RPMI7951 (cell line): ENCODE results near the gene RNF181. TPM values are rescaled to one million over a fixed set of nuclear protein-coding genes. Genes with fewer than 3 reads are reported as not detected.
"Not testable (repeated sequence)": the region's sequence is repeated elsewhere in the genome, so short reads cannot be mapped to it uniquely, and the experiment has no call there.

Experiments
- DNase-seq: peaks from one replicate; pipeline ENCODE4 v3.0.0-alpha.2; 2012; ENCODE audit warnings: low read depth
- total RNA-seq: library from RNA; depleted of rRNA; stranded (reverse); fragments of >200 nt; shearing (Covaris generic); gene quantifications from 2 replicates; pipeline ENCODE4 v1.2.3, GENCODE V29; 2014; rRNA removed

The RNF181 gene, protein sequence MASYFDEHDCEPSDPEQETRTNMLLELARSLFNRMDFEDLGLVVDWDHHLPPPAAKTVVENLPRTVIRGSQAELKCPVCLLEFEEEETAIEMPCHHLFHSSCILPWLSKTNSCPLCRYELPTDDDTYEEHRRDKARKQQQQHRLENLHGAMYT
- 359 and 388 TPM in 2 replicates for total RNA-seq

- DNase-seq = peak; percentile 99
These were observed at the start of gene RNF181 for GRCh38 chr2:85595301-85596025. Gene RNF181 (plus strand): TSS chr2:85595745. CDS start chr2:85595764, 19 bp downstream.

GRCh38 chr2:85545780-85546240 lies 49.7 kb upstream of the RNF181 start:
- DNase-seq = no peak

DNA sequence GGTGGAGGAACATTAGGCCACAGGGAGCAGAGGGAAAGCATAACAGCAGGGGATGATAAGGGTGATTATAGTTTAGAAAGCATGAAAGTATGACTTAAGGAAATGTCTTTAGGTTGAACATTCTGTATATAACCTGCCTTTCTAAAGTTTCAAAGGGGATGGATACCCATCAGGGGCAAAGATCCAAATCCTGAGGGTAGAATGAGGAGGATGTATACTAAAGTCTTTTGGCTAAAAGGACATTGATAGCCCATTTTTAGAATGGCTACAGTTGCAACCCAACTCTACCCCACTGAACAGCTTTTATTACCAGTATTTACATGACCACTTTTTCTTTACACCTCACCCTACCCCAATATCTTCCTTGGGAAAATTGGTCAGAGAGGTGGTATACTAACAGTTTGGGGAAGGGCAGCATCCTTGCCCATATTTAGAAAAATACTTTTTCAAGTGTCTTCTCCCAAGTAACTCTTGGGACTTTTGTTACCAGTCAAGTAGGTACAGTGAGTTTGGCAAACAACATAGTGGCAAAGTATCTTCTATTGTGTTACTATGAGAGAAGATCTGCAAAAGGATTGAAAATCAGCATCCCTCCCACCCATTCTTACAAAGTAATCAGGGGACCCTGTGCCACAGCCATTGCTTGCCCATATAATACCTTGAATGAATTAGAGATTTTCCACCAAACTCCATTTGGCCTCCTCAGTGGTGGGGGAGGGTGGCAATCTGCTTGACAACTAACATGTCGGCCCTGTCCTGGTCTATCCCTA lies 48.3 kb upstream of the RNF181 start:
- no peak for DNase-seq

- DNase-seq = no peak
These were observed 47.5 kb upstream of the RNF181 start for GRCh38 chr2:85547859-85548607.

GRCh38 chr2:85548608-85548900 lies 47.0 kb upstream of the RNF181 start:
- no peak for DNase-seq

- no peak for DNase-seq
These were observed 46.5 kb upstream of the RNF181 start for GRCh38 chr2:85549095-85549494.

DNA sequence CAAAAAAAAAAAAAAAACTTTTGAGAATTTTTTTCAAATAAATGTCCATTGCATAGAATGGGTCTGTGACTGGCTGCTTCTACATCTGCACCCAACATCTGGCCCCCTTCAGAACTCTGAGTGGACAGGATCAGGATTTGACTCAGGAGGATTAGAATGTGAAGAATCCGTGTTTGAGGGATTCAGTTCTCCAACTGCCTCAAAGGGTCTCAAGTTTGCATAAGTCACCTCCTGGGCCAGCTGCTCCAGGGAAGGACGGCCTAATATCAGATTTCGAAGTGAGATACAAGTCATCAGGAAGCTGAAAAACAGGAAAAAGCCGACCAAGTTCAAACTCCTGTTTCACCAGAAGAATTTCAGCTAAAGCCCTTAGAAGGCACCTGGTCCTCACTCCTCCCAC lies 45.7 kb upstream of the RNF181 start:
- DNase-seq = peak; percentile 96

- no peak for DNase-seq
These were observed 45.1 kb upstream of the RNF181 start for GRCh38 chr2:85550486-85550885.

- DNase-seq = peak; percentile 69
These were observed 43.6 kb upstream of the RNF181 start for GRCh38 chr2:85551698-85552678.

DNA sequence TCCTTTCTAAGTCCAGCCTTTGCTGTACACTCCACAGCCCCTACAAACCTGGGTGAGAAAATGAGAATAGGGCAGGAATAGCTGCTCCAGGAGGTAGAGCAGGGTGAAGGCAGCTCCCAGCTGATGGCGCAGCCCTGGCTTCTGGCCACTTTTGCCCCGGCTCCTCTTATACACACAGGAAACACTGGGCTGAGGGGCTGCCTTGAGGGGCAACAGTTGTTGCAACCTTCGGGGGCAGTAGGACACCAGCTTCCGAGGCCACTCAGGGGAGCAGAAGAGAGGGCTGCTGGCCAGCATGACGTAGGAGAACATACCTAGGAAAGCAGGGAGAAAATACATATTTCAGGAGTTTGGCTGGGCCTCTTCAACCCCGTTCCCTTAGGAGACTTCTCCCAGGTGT lies 42.4 kb upstream of the RNF181 start:
- DNase-seq = no peak

- no peak for DNase-seq
These were observed 40.4 kb upstream of the RNF181 start for GRCh38 chr2:85554980-85555612.

- DNase-seq = no peak
These were observed 38.4 kb upstream of the RNF181 start for GRCh38 chr2:85557130-85557529.

- no peak for DNase-seq
These were observed 37.4 kb upstream of the RNF181 start for GRCh38 chr2:85558160-85558559.

DNA sequence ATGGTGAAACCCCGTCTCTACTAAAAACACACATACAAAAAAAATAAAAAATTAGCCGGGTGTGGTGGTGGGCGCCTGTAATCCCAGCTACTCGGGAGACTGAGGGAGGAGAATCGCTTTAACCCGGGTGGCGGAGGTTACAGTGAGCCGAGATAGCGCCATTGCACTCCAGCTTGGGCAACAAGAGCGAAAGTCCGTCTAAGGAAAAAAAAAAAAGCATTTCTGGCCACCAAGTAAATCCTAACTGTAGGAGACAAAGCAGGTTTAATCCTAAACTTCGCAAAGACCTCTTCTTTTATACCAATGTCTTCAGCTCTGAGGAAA lies 35.2 kb upstream of the RNF181 start:
- not testable (repeated sequence) for DNase-seq

DNA sequence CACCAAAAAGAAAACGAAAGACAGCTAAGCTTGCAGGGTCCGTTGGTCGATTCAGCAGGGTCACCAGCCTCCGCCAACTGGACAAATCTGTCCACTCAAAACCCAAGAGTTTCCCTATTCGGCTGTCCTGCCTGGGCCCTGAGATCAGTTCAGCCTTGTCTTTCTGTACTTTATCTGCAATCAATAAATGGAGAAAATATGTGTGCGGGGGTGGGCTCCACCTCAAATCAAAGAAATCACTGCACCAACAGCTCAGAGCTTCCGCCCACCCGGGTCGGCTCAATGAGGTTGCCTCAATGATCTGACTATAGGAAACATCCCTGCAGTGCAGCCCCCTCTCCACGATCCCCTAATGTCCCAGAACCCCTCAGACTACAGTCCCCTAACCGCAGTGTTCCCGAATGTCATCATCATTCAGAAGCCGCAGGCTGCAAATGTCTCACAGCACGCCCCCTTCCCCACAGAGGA lies 34.7 kb upstream of the RNF181 start:
- DNase-seq = peak; percentile 26

GRCh38 chr2:85561280-85562212 lies 34.0 kb upstream of the RNF181 start, which contains the start of gene GGCX:
Gene GGCX (minus strand): TSS chr2:85561493. CDS start chr2:85561428, 65 bp downstream.
- peak; percentile 93 for DNase-seq

DNA sequence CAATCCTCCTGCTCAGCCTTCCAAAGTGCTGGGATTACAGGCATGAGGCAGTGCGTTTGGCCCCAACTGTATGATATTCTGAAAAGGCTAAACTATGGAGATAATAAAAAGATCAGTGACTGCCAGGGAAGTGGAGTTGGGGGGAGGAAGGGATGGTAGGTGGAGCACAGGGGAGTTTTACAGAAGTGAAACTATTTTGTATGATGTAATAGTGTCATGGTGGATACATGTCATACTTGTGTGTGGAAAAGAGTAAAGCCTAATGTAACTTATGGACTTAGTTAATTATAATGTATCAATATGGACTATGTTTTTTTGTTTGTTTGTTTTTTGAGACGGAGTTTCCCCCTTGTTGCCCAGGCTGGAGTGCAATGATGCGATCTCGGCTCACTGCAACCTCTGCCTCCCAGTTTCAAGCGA lies 31.4 kb upstream of the RNF181 start:
- no peak for DNase-seq

GRCh38 chr2:85566265-85566664 lies 29.3 kb upstream of the RNF181 start:
- no peak for DNase-seq

DNA sequence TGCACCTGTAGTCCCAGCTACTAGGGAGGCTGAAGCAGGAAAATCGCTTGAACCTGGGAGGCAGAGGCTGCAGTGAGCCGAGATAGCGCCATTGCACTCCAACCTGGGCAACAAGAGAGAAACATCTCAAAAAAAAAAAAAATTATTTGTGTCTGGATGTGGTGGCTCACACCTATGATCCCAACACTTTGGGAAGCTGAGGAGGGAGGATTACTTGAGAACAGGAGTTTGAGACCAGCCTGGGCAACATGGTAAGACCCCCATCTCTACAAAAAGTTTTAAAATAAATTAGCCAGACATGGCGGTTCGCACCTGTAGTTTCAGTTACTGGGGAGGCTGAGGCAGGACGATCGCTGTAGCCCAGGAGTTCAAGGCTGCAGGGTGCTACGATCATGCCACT lies 19.8 kb upstream of the RNF181 start:
- DNase-seq = no peak
